ENCODE measurements around the gene DOCK4.

DNA sequence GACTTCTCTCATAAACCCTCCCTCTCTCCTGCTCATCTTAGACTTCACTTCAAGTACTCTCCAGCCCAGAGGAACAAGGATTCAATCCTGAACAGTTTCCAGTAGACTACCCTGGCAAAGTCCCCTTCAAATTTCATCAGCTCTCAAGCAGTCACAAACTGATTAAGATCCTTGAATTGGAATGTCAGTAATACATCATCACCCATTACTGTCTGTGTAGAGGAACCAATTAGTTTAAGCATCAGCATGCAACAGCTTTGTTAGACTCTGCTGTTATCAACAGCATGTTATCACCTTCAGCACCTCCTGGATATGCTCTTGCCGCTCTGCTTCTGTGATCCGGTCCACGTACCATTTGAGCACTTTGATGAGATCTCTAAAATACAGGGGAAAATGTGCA, 336.9 kb downstream of the DOCK4 start:
- no peak for TF ChIP-seq TCF12 (IDR thresholded peaks at IDR 0.05; ENCODE audit: low read depth)
- no peak for TF ChIP-seq CEBPB (IDR thresholded peaks at IDR 0.05)
- no peak for TF ChIP-seq ZBTB7A (IDR thresholded peaks at IDR 0.05; ENCODE audit: low read depth)
- TF ChIP-seq, protein P1, sequence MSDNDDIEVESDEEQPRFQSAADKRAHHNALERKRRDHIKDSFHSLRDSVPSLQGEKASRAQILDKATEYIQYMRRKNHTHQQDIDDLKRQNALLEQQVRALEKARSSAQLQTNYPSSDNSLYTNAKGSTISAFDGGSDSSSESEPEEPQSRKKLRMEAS (IDR thresholded peaks at IDR 0.05), result no peak
- no peak for TF ChIP-seq TAF1 (IDR thresholded peaks at IDR 0.05; ENCODE audit: low read depth)
